GM10266 (cell line): ENCODE data around the gene SLC2A10.

Source experiments
- DNase-seq: peaks from one replicate; pipeline ENCODE4 v3.0.0; 2012; ENCODE audit errors: extremely low spot score
- TF ChIP-seq, protein P1 (sequence below): IDR thresholded peaks from 2 replicates; pipeline ENCODE4 v1.5.1; 2012; ENCODE audit warnings: mild to moderate bottlenecking, low read depth; ENCODE audit not compliant: control insufficient read depth, insufficient read depth; ENCODE audit errors: missing control alignments

The SLC2A10 gene

DNA sequence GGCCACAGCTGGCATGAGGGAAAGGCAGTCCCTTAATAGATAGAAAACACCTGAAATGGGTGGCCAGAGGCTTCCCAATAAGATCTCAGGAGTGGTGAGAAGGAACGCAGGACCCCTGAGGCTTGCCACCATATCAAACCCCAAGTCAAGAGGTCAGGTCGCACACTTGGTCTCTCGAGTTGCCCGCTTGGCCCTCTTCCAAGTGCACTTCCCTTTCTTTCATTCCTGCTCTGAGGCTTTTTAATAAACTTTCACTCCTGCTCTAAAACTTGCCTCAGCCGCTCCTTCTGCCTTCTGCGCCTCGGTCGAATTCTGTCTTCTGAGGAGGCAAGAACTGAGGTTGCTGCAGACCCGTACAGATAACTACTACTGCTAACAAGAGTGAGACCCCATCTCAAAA, 64.2 kb downstream of the SLC2A10 start:
- no peak for DNase-seq
- TF ChIP-seq, protein P1, sequence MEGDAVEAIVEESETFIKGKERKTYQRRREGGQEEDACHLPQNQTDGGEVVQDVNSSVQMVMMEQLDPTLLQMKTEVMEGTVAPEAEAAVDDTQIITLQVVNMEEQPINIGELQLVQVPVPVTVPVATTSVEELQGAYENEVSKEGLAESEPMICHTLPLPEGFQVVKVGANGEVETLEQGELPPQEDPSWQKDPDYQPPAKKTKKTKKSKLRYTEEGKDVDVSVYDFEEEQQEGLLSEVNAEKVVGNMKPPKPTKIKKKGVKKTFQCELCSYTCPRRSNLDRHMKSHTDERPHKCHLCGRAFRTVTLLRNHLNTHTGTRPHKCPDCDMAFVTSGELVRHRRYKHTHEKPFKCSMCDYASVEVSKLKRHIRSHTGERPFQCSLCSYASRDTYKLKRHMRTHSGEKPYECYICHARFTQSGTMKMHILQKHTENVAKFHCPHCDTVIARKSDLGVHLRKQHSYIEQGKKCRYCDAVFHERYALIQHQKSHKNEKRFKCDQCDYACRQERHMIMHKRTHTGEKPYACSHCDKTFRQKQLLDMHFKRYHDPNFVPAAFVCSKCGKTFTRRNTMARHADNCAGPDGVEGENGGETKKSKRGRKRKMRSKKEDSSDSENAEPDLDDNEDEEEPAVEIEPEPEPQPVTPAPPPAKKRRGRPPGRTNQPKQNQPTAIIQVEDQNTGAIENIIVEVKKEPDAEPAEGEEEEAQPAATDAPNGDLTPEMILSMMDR: no peak

DNA sequence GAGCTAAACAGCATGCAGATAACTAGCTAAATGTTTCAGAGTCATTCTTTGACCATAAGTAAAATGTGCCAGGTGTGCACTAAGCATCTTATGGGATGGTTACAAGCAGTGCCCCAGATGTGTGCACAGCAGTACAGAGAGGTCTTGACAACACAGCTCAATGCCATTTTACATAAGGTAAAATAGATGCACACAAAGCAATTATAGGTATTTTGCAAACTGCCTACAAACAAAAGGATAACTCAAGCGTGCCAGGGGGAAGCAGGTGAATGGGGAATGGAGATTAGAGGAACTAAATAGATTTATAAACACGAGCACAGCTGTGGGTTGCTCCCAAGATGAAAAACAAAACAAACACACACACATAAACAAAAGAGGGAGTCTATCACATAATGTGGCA, 64.8 kb downstream of the SLC2A10 start:
- no peak for DNase-seq
- TF ChIP-seq, protein P1: no peak

DNA sequence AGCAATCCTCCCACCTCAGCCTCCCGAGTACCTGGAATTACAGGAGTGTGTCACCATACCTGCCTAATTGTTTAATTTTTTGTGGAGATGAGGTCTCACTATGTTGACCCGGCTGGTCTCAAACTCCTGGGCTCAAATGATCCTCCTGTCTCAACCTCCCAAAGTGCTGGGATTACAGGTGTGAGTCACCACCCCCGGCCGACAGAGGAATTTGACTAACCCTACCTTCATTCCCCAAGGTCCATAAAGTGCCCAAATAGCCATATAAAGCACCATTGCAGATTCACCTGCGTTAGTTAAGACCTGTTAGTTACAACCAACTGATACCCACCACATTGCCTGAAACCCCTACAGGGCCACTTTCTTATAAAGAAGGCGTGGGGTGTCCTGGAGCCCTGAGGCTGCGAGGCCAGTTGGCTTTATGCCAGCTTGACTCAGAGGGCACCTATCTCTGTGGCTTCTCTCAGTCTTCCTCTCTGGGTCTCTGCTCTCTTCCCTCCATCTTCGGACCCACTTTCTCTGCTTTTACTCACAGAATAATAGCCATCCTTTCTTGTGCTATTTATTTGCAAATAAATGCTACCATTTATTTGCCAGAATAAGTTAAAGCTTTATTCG, 65.6 kb downstream of the SLC2A10 start:
- TF ChIP-seq, protein P1: no peak
- no peak for DNase-seq

DNA sequence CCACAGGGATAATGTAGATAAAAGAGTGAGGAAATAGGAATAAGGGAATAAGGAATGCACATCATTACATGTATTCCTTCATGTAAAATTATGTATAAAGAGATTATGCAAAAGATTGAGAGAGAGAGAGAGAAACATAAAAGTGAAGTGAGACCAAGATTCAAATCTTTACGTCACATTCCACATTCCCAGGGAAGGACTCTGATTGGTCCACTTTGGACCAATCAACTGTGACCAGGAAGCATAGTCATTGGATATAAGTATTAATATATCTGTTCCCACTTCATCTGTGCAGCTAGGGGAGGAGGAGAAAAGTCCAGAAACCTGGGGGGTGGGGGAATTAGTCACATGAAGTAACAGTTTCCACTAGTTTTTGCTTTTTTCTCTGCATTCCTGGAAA, 66.4 kb downstream of the SLC2A10 start:
- TF ChIP-seq, protein P1: no peak
- DNase-seq: no peak

DNA sequence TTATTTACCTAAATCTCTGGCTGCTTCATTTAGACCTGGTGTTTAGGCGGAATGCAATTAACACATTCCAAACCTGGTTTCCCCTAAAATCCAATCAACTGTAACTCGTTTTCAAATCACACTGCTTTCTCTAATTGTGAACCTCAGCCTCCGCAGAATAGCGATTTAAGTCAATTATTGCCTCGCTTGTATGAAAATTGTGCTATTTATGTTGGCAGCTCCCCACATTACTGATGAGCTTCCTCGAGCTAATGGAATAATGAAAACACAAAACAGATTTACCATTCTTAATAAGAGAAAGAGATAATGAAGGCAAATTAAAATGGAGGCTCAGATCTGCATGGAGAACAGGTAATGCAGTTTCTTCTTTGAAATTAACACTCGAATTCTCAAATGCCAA, 67.9 kb downstream of the SLC2A10 start:
- no peak for DNase-seq
- TF ChIP-seq, protein P1: no peak

DNA sequence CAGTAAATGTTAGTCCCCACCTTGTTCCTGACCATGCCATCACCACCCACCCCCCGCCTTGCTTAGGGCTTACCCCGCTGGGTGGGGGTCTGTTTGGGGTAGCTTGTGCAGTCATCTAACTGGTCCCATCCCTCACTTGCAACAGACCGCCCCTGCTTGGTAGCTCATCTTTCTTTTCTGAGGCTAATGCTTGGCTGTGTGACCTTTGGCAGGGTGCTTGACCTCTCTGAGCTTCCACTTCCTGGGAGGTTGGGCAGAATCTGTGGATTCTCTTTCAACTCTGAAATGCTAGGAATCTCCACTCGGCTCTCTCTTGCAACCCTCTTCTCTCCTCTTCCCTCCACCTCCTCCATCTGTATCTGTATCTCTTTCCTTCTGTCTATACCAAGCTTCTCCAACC, 70.4 kb downstream of the SLC2A10 start:
- TF ChIP-seq, protein P1: no peak
- DNase-seq: no peak

DNA sequence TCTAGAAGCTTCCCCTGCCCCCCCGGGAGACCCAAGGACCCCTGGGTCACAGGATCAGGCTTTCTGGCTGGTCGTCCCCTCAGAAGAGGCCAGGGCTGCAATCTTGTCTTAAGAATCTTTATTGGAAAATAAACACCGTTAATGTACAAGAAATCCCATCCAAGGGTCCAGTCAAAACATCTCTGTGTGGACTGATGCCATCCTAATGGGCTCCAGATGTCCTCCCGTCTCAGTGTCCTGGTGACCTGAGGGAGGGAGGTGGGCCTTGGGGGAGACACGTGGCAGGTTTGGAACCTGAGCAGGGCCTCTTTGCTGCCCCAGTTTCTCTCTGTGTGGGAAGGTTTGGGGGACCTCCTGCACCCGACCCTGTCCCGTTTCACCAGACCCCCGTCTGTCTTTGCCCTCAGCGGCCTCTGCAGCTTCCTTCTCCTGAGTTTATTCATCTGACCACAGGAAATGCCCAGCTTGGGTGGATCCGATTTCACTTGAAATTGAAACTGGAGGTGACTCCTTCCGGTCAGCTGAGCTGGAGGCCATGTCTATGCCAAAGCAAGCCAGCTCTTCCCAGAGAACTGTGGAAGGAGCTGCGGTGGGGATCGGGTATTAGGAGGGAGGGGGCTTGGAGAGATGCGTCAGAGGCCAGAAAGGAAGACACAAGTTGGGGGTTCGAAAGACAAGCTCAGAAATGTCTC, 75.1 kb downstream of the SLC2A10 start:
- TF ChIP-seq, protein P1: no peak
- DNase-seq: no peak
